NT2/D1 (cell line): Measurements from ENCODE around the gene C10orf90.

Source experiments
- SUZ12 ChIP-seq: IDR thresholded peaks from 2 replicates; pipeline ENCODE4 v1.6.1; 2011; ENCODE audit not compliant: insufficient read length, insufficient read depth; ENCODE audit errors: extremely low read depth
- YY1 ChIP-seq: IDR thresholded peaks from 2 replicates; pipeline ENCODE4 v1.6.1; 2011; ENCODE audit not compliant: insufficient read length, insufficient read depth
- ZNF274 ChIP-seq: IDR thresholded peaks from 2 replicates; pipeline ENCODE4 v1.6.1; 2011; ENCODE audit warnings: mild to moderate bottlenecking, low read depth, low read length

DNA sequence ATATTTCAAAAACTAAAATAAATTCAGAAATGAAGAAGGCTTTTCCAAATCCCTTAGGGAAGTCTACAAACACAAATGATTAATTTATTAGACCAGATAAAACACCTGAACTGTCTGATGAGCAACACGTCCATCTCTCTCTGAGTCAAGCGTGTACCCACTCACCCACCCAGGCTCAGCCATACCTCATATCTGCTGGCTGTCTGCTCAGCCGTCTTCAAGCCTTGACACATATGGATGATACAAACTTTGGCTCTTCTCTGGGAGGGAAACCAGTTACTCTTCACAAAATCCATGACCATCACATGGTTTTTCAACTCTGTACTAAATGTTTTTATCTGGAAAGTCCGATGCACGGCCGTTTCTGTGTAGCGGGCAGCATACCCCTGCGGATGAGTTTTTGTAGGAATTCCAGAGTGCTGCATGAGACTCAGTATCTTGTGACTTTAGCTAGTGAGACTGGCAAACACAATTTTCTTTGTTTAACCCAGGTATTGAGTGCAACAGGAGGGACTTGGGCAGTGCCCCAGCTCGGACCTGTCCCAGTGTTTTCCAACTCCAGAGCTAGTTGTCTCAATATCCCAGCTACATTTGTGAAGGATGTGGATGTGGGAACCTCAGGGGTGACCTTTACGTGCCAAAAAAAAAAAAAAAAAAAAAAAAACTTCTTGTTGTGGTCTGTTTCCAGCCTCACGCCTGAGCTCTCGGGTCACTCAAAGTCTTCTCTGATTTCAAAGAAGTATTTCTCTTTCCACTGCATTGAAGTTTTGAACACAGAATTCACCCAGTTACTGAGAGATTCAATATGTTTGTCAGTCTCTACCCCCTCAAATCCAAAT, at the start of gene C10orf90:
- no peak for TF ChIP-seq YY1
- no peak for TF ChIP-seq ZNF274
- TF ChIP-seq SUZ12 = no peak
